Large intestine (tissue), 3 donors: ENCODE measurements around the gene HAND2. TPM values are rescaled to one million over a fixed set of nuclear protein-coding genes. Genes with fewer than 3 reads are reported as not detected.

Source experiments
- DNase-seq, 2 donors: peaks; one replicate each; pipeline versions ENCODE4 v3.0.0 to v3.0.0-alpha.2; 2013
- H3K27ac ChIP-seq: one replicate; pipeline ENCODE4 v1.5.1; 2013; ENCODE audit warnings: low read length
- H3K27me3 ChIP-seq: 2 replicates; pipeline ENCODE4 v1.6.1; 2013; ENCODE audit warnings: low read length; ENCODE audit not compliant: control insufficient read depth, insufficient read depth
- H3K36me3 ChIP-seq: 2 replicates; pipeline ENCODE4 v1.6.1; 2013; ENCODE audit warnings: low read length; ENCODE audit not compliant: control insufficient read depth, insufficient read depth
- H3K4me1 ChIP-seq: one replicate; pipeline ENCODE4 v1.6.1; 2013; ENCODE audit warnings: low read length; ENCODE audit not compliant: control insufficient read depth, insufficient read depth
- H3K4me3 ChIP-seq: one replicate; pipeline ENCODE4 v1.5.1; 2013; ENCODE audit warnings: low read length
- H3K9me3 ChIP-seq: one replicate; pipeline ENCODE4 v1.6.1; 2013; ENCODE audit warnings: mild to moderate bottlenecking, low read depth, low read length, moderate library complexity; ENCODE audit not compliant: control insufficient read depth
- WGBS: methylation state at CpG from one replicate; pipeline ENCODE4 v1.1.5; 2013; ENCODE audit warnings: low lambda C conversion rate; ENCODE audit not compliant: insufficient coverage; 5-methylcytosine and 5-hydroxymethylcytosine counted together
- polyA plus RNA-seq: library from polyadenylated mRNA; unstranded; fragments of 120-200 nt; gene quantifications from one replicate; pipeline ENCODE4 v1.2.1, GENCODE V29; 2013

HAND2 gene
- polyA plus RNA-seq, 1 donor: 37.1 TPM

DNA sequence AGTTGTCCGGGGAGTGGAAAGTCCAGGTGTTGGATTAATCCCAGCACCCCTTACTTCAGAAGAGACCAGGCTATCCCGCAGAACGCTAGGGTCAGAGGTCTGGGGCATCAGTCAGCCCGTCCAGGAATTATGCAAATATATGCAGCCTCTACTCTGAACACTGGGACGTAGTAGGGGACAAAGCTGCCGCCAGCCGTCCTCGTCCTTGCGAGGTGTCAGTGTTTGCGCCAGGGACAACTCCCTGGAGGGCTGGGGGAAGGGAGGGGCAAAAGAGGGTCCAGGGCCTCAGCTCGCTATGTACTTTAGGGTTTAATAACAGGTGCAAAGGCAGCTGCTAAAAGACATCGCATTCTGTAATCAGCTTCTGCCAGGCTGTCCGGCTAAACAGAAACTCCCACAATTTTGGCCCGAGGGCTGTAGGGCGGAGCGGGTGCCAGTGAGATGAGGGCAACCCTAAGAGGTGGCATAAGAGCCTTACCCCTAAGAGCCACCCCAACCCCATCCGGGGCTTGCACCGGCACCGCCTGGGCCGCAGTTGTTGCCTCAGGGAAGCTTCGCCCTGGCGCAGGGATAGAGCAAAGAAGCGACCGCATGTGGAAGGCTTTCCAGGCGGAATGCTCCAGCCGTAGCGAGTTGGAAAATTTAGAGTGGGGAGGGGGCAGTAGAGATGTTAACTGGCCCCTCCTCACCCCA lies 8.4 kb downstream of the HAND2 start:
- Histone ChIP-seq H3K27ac (peak overlapping the region; percentile 86), H3K4me3 (peak overlapping the region; percentile 50), H3K27me3 (peaks cover 100% of the 10 kb centered on the region), H3K4me1 (peaks cover 23% of the 10 kb centered on the region), H3K9me3 (peaks cover 2% of the 10 kb centered on the region), H3K36me3 (no peaks in the 10 kb centered on the region)
- no peak for DNase-seq
- WGBS: no CpG with 5 or more reads among the region's 27 CpGs

GRCh38 chr4:173520921-173521466 lies 9.0 kb downstream of the HAND2 start:
- no peak overlapping the region for H3K4me3 ChIP-seq
- no CpG with 5 or more reads among the region's 10 CpGs for WGBS
- H3K27ac ChIP-seq: peak overlapping the region; percentile 86
- peaks cover 100% of the 10 kb centered on the region for H3K27me3 ChIP-seq
- H3K4me1 ChIP-seq: peaks cover 26% of the 10 kb centered on the region
- H3K9me3 ChIP-seq: peaks cover 2% of the 10 kb centered on the region
- no peaks in the 10 kb centered on the region for H3K36me3 ChIP-seq
- DNase-seq: no peak

DNA sequence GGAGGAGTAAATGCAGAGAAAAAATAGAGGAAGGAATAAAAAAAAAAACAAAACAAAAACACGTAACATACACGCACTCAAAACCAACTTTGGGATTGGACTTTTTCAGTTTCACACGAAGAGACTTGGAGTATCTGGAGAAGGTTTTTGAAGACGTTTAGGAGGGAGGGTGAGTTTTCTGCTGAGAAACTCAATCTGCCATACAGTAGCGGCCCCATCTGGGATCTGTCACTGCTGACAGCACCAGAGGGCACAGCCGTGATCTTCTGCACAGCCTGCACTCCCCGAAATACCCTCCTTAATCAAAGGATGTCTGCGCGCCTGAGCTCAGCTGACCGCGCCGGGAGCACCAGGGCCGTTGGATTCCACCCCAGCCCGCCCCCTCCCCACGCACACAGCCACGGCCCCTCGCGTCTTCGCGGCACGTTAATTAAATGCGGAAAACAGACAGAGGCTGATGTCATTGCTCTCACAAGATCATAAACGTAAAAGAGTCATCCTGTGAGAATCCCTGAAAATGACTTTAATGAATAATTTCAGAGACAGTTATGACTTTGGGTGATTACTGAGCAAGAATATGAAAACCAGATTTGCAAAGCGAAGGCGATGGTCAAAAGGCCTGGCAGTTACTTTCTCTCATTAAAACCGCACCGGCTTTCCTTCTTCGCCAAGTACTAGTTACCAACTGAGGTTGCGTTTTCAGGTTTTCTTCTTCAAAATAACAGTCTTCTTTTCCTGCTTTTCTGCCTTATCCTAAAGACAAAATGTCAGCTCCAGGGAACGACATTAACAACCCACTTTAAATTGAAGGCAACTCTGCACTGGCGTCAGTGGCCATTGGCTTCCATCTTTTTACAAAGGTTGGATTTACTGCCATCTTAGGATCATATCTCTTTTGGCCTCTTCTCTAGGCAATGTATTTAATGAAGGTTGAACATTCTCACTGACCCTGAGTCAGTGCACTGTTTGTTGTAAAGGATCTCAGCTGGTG lies 10.6 kb downstream of the HAND2 start:
- H3K4me1 ChIP-seq: peaks cover 26% of the 10 kb centered on the region
- no peaks in the 10 kb centered on the region for H3K36me3 ChIP-seq
- peak overlapping the region; percentile 34 for H3K4me3 ChIP-seq
- H3K9me3 ChIP-seq: peaks cover 2% of the 10 kb centered on the region
- H3K27ac ChIP-seq: peak overlapping the region; percentile 68
- DNase-seq: no peak
- WGBS: 0% methylated on average over 1 of the region's 31 CpGs
- H3K27me3 ChIP-seq: peaks cover 100% of the 10 kb centered on the region

DNA sequence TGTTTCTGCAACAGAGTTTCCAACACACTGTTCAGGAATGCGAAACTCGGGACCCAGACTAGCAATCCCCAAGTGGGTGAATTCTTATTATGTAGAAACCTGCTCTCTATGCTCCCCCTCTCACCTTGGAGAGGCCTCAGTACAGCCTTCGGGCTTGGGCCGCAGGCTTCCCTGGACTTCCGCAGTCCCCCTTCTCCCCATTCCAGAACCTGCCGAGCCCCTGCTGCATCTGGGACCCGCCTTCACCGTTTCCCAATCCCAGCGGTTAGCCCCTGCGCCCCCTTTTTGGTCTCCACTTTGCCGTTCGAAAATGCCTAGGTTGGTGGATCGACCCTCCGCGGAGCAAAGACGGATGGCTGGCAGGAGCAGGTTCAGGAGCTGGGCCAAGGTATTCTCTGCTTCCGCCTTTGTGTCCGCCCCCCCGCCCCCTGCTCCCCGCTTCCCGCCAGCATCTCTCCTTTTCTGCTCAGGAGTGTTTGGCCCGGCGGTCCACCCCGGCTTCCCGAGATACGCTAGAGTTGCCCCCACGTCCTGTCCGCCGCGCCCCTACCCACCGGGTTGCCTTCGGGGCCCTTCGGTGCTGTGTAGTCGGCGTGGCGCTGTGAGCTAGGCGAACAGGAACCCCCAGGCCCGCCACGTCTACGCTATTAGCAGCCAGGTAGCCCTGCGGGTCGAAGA lies 11.5 kb downstream of the HAND2 start:
- peaks cover 26% of the 10 kb centered on the region for H3K4me1 ChIP-seq
- no peaks in the 10 kb centered on the region for H3K36me3 ChIP-seq
- DNase-seq: no peak
- H3K27ac ChIP-seq: peak overlapping the region; percentile 68
- H3K4me3 ChIP-seq: peak overlapping the region; percentile 34
- H3K9me3 ChIP-seq: peaks cover 2% of the 10 kb centered on the region
- 0% methylated on average over 6 of the region's 42 CpGs for WGBS
- H3K27me3 ChIP-seq: peaks cover 98% of the 10 kb centered on the region

GRCh38 chr4:173517781-173518424 lies 12.1 kb downstream of the HAND2 start:
- no peak for DNase-seq
- peak overlapping the region; percentile 34 for H3K4me3 ChIP-seq
- H3K4me1 ChIP-seq: peaks cover 26% of the 10 kb centered on the region
- peaks cover 98% of the 10 kb centered on the region for H3K27me3 ChIP-seq
- 0% methylated on average over 3 of the region's 24 CpGs for WGBS
- H3K36me3 ChIP-seq: no peaks in the 10 kb centered on the region
- H3K27ac ChIP-seq: peak overlapping the region; percentile 68
- H3K9me3 ChIP-seq: peaks cover 2% of the 10 kb centered on the region

- Histone ChIP-seq H3K4me1 (peaks cover 18% of the 10 kb centered on the region), H3K4me3 (peak overlapping the region; percentile 34), H3K27me3 (peaks cover 98% of the 10 kb centered on the region), H3K36me3 (no peaks in the 10 kb centered on the region), H3K27ac (peak overlapping the region; percentile 68), H3K9me3 (peaks cover 2% of the 10 kb centered on the region)
- no peak for DNase-seq
- WGBS: 13% methylated on average over 3 of the region's 48 CpGs
Observed at GRCh38 chr4:173516621-173517524, 13.2 kb downstream of the HAND2 start.

DNA sequence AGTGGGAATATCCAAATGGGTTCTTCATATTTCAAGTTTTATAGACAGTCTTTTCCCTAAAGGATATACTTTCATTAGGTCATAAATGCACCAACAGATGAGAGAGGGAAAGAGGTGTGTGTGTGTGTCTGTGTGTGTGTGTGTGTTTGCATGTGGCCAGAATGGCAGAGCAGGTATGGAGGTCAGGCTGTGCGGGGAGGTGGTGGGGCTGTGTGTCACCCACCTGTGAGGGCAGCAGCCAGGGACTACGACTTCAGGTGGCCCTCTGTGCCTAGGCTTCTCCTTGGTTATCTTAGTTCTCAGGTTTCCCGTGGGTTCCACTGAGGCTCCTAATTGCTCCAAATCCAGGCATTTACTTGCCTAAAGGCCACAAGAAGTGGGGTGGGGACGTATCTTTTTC lies 14.6 kb downstream of the HAND2 start:
- Histone ChIP-seq H3K9me3 (peaks cover 2% of the 10 kb centered on the region), H3K4me3 (no peak overlapping the region), H3K36me3 (no peaks in the 10 kb centered on the region), H3K27ac (no peak overlapping the region), H3K27me3 (peaks cover 97% of the 10 kb centered on the region), H3K4me1 (peaks cover 11% of the 10 kb centered on the region)
- no peak for DNase-seq
- WGBS: no CpG with 5 or more reads among the region's 4 CpGs

- WGBS: 17% methylated on average over 1 of the region's 4 CpGs
- no peak overlapping the region for H3K4me3 ChIP-seq
- peaks cover 15% of the 10 kb centered on the region for H3K4me1 ChIP-seq
- H3K36me3 ChIP-seq: no peaks in the 10 kb centered on the region
- H3K9me3 ChIP-seq: peaks cover 2% of the 10 kb centered on the region
- DNase-seq: no peak
- no peak overlapping the region for H3K27ac ChIP-seq
- H3K27me3 ChIP-seq: peaks cover 97% of the 10 kb centered on the region
Observed at GRCh38 chr4:173514641-173515217, 15.3 kb downstream of the HAND2 start.

- H3K27ac ChIP-seq: no peak overlapping the region
- DNase-seq: no peak
- H3K27me3 ChIP-seq: peaks cover 97% of the 10 kb centered on the region
- peaks cover 8% of the 10 kb centered on the region for H3K9me3 ChIP-seq
- H3K36me3 ChIP-seq: no peaks in the 10 kb centered on the region
- H3K4me3 ChIP-seq: no peak overlapping the region
- peaks cover 18% of the 10 kb centered on the region for H3K4me1 ChIP-seq
Observed at GRCh38 chr4:173513651-173514050, 16.4 kb downstream of the HAND2 start.
